T-helper 2 cell (primary cell): ENCODE results near the gene ADK.

ENCODE experiments used
- DNase-seq, 5 experiments: peaks; one replicate each; pipeline versions ENCODE4 v3.0.0 to v3.0.0-alpha.2; 2012 to 2022

ADK gene

DNA sequence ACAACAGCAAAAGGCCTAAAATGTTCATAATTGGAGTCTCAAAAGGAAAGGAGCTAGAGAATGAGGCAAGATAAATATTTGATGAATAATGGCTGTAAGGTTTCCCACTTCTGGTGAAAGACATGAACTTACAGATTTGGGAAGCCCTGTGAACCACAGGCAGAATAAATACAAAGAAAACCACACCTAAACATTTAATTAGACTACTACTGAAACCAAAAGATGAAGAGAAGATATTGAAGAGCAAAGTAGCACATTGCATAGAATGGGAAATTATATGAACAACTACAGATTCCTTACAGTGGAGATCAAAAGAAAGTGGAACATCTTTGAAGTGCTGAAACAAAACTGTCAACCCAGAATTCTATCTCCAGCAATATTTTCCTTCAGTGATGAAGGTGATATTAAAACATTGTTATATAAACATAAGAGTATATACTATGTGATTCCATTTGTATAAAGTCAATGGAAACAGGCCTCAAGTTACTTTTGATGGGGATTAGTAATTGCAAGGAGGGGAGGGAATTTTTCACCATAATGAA, 484.0 kb downstream of the ADK start:
- DNase-seq: peak in 1 of 5 experiments; percentile 2

DNA sequence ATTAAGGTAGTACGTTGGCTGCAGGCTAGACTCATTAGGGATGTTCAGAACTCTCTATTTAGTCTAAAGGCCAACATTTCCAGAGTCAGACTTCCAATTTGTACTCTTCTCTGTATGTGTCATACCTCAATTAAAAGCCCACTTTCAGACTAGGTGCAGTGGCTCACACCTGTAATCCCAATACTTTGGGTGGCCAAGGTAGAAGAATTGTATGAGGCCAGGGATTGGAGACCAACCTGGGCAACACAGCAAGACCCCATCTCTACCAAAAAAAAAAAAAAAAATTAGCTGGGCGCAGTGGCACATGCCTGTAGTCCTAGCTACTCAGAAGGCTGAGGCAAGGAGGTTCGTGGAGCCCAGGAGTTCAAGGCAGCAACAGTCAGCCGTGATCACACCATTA, 484.6 kb downstream of the ADK start:
- DNase-seq: no peak

DNA sequence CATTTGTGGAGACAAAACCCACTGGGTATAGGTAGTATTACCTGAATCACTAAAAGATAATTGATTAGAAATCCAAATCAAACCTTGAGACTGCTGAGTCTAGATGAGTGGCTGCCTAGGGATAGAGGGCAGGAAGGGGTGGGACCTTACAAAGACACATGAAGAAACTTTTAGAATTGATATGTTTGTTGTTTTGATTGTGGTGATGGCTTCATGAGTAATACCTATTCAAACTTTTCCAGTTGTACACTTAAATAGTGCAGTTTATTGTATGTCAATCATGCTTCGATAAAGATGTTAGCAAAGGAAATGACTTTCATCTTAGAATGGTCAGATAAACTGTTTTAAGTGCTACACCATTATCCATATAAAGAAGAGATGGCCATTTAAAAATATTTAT, 486.7 kb downstream of the ADK start:
- DNase-seq: no peak

DNA sequence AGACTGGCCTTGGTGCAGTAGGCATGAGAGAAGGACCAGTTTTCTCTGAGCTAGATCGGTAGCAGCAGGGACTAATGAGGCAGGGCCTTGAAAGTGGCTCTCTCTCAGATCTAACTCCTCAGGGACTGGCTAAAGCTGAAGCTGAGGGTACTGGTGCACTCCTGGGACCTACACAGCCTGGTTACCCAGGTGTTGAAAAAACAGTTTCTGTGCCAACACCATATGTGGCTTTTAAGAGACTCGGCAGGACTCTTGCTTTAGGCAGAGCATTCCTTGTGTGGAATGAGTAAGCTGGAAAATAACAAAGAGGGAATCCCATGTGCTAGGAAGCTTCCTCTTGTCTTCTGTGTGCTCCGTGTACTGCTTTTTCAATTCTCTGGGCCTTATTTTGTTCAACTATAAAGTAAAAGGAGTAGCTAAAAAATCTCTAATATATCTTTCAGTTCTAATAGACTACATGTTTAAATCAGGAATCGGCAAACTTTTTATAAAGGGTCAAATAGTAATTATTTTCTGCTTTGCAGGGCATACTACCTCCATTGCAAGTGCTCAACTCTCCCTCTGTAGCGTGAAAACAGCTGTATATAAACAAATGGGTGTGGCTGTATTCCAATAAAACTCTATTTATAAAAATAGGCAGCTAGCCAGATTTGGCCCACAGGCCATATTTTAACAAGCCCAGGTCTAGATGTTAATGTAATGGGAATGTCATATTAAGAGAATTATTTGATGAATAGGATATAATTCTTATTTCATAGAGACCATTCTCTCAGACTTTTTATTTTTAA, 489.3 kb downstream of the ADK start:
- DNase-seq: no peak

GRCh38 chr10:74641659-74642058, 490.6 kb downstream of the ADK start:
- no peak for DNase-seq

DNA sequence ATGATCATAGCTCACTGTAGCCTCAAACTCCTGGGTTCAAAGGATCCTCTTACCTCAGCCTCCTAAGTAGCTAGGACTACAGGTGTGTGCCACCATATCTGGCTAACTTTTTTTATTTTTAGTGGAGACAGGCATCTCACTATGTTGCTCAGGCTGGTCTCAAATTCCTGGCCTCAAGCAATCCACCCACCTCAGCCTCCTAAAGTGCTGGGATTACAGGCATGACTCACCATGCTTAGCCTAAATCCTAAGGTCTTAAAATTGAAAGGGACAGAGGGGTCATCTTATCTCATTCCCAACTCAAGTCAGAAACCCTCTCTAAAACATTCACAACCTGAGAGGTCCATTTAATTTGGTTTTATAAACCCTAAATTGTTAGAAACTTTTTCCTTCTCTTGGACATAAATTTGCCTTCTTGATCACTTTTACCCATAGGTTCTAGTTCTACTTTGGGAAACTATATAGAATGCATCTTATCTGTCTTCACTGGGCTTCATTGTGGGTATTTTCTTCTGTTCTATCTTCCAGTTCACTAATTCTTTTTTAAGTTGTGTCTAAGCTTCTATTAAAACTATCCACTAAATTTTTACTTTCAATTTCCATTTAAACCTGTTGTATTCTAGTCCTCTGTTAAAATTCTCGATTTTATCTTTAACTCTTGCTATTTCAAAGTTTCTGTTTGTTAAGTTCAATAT, 492.0 kb downstream of the ADK start:
- no peak for DNase-seq

GRCh38 chr10:74643596-74643975, 492.6 kb downstream of the ADK start:
- no peak for DNase-seq

GRCh38 chr10:74644738-74645137, 493.7 kb downstream of the ADK start:
- DNase-seq: no peak

- DNase-seq: no peak
These were observed 494.7 kb downstream of the ADK start for GRCh38 chr10:74645692-74646091.

DNA sequence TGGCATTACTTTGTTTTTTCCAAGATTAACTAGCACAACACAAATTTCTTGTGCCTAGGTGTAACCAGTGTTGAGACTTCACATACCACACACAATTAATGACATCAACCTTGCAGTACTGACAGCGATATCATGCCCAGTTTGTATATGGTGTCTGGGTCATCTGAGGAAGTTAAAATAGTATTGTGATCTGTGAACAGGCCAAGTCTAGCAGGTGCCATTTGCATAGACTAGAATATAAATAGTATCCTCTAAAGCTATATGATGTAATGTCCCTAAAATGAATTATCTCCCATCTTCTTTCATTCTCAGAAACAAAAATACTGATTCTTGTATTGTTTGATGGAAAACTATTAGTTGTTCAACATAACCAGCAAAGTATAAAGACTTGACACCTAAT, 499.6 kb downstream of the ADK start:
- no peak for DNase-seq

DNA sequence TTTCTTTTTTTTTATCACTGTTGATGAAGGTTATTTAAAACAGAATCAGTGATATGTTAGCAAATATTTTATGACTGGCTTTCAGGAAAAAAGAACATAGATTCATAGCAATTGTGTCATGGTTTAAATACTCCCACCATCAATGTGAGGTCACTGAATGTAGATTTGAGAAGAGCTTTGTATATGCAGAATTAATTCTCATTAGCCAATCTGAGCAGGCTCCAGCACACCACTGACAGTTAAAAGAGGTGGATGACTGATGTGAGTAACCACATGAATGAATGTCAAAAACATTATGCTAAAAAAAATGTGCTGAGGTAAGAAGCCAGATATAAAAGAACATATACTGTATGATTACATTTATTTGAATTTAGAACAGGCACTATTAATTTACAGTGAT, 500.5 kb downstream of the ADK start:
- peak in 1 of 5 experiments; percentile 26 for DNase-seq

GRCh38 chr10:74652664-74653063, 501.6 kb downstream of the ADK start:
- DNase-seq: no peak

DNA sequence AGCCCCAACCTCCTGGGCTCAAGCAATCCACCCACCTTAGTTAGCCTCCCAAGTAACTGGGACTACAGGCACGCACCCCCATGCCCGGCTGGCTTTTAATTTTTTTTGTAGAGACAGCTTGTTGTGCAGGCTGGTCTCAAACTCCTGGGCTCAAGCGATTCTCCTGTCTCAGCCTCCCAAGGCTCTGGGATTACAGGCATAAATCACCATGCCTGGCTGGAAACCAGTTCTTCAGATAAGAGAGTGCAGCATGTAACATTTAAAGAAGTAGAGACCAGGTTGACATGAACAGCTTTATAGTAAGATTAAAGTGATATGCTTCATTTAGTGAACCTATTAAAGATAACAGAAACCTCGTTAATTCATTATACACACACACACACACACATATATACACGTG, 507.5 kb downstream of the ADK start:
- no peak for DNase-seq

DNA sequence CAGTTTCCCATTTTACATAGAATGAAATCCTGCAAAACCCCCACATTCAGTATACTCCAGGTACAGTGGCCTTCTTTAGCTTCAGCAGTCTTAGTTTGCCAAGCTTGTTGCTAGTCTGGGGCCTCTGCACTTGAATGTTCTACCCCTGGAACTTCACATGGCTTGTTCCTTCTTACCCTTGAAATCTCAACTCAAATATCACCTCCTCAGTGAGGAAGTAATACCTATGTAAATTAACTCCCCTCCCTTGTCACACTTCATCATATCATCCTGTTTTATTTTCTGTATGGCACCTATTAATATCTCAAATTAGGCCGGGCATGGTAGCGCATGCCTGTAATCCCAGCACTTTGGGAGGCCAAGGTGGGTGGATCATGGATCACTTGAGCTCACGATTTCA, 511.6 kb downstream of the ADK start:
- DNase-seq: no peak

DNA sequence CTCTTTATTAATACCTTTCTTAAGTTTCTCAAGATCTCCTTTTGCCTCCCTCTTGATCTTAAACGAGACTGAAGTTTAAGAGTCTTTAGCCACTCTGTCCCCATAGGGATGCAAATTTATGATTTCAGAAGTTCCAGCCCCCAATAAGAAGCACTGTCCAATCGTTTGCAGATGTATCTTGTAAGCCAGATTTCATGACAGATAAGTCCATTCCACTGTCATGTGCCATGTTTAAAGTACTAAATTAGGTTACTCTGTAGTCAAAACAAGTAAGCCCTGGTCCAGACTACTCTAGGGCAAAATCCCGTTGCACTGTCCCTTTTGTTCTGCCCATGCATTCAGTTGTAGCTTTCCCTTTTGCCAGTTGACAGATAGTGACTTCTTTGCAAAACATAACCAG, 518.2 kb downstream of the ADK start:
- no peak for DNase-seq

GRCh38 chr10:74671716-74672115, 520.7 kb downstream of the ADK start:
- DNase-seq: no peak

DNA sequence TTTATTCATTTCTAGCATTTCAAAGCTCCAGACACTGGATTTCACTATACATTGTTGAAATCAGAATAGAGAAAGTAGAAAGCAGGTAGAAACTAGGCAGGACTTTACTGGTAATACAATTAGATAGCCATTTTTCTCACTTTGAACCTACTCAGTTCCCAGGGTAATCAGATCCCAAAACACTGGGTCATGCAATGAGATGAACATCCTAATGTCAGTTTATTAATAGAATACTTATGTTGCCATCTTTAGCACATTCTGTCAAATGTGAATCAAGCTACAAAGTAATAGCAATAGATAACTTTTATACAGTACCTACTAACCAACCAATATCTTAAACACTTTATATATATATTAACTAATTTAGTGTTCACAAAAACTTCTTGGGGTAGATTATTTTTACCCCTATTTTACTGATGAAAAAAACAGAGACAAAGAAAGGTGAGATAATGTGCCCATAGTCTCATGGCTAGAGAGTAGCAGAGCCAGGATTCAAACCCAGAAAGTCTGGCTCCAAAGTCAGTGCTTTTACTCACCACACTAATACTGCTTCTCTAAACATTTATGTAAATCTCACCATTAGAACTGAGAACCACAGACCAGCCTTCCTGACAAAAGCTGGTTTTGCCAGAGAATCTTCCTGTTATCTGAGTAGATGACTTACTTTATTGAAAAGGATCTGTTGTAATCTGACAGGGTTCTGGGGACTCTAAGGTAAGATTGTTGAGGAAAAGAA, 521.6 kb downstream of the ADK start:
- no peak for DNase-seq

DNA sequence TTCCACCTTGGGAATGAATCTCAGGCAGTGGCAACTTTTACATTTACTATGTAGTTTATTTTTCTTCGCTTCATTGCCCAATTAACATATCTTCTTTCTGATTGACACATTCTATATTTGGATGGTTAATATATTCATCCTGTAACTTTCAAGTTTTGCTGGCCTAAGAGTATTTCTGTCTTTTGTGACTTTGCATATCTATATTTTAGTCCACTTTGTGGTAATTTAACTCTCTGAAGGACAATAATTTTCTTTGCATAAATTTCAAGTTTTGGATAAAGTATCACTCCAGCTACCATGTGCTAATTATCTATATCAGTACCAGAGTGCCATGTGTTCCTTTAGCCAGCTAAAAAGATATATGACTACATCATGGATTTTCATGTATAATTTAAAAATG, 523.9 kb downstream of the ADK start:
- DNase-seq: no peak

GRCh38 chr10:74675484-74675883, 524.5 kb downstream of the ADK start:
- DNase-seq: no peak

DNA sequence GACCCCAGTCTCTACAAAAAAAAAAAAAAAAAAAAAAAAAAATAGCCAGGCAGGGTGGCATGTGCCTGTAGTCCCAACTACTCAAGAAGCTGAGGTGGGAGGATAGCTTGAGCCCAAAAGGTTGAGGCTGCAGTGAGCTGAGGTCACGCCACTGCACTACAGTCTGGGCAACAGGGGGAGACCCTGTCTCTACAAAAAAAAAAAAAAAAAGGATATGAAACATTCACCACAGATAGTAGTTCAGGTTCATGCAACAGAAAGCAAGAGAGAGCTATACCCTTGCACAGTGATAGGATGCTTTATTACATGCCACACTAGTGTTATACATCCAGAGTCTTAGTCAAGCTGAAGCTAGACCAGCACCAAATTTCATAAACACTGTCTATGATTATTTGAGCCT, 526.9 kb downstream of the ADK start:
- no peak for DNase-seq

- DNase-seq: peak in 1 of 5 experiments; percentile 30
These were observed 531.1 kb downstream of the ADK start for GRCh38 chr10:74681917-74682627.

DNA sequence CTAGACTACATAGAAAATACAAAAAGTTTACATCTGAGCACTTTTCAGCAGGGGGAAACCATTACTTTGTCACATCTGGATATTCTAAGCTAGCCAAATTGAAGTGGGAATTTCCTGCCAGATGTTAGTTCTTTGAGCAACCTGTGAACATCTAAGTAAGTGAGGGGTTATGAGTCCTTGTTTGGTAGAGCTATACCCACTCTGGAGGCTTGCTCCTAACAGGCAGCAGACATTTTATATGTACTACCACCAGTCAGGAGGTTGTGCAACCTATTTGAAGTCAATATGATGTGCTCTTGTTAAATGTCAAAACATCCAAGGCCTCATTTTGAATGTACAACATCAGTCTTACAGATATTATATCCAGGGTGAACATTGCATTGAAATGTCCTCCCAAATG, 532.0 kb downstream of the ADK start:
- no peak for DNase-seq
